NAMALWA (cell line): ENCODE data around the gene FUT2.

Source experiments
- DNase-seq: peaks from one replicate; pipeline ENCODE4 v3.0.0-alpha.2; 2015; ENCODE audit warnings: low spot score

FUT2 gene

DNA sequence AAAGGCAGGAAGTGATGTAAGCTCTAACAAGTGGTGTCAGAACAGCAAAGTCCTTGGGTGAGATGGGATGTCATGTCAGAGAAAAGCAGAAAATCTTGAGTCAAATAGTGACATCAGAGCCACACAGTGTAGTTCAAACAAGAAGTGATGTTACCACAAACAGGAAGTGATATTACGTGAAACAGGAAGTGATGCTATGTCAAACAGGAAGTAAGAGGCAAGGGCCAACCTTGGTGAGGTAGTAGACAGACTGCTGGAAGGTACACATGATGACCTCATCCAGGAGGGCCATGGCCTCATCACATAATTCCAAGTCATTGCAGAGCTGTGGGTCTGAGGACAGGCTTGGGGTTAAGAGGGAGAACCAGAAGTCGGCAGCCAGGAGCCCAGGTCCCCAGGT lies 30.8 kb downstream of the FUT2 start:
- DNase-seq = peak; percentile 82

- DNase-seq = no peak
Observed at GRCh38 chr19:48728911-48729664, 33.3 kb downstream of the FUT2 start.

DNA sequence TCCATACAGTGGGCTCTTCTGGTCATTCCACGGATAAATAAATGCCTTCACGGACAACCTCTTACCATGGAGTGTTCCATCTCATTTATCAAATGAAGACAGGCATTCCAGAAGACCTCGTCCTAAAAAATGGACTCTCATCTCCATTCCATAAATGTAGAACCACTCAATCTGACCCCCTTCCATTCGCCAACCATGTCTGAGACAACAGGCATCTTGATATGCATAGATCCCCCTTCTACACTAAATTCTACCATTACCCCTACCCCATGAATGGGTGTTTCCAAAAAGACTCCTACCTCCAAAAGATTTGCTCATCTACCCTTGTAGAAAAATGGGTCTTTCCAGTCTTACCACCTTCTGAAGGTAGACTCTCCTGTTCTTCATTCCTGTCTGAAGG lies 35.7 kb downstream of the FUT2 start:
- DNase-seq = no peak

GRCh38 chr19:48734625-48735024 lies 38.9 kb downstream of the FUT2 start:
- DNase-seq = no peak

GRCh38 chr19:48735031-48735615 lies 39.4 kb downstream of the FUT2 start:
- DNase-seq = no peak

GRCh38 chr19:48737360-48737998 lies 41.7 kb downstream of the FUT2 start:
- DNase-seq = no peak

DNA sequence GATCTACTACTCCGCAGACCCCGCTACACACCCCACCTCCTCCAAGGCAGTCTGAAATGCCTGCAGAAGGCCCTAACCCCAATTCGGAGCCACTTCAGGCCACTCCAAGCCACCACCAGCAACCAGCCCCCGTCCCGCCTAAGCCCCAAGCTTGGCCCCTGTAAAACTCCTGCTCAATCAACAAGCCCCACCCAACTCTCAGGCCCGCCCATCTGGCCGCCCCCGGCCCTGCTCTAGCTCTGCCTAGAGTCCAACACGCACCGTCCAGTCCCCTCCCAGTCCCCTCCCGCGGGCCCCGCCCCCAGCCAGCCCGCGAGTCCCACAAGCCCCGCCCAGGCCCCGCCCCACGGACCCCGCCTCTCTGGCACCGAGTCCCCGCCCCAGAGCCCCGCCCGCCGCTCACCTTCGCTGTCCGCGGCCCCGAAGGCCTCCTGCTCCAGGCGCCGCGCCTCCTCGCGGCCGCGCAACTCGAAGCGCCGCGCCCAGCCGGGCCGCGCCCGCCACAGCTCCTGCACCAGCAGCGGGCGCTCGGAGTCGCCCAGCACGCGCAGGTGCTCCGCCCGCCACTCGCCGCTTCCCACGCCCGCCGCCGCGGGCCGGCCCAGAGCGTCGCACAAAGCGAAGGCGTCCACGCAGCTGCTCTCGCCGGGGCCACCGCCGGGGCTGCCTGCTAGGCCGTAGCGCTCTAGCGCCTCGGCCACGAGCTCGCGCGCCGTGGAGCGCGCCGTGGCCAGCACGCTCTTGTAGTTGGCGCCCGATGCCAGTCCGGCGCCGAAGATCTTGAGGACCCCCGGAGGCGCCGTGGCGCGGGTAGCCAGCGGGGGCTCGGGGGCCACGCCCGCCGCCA lies 43.0 kb downstream of the FUT2 start:
- peak; percentile 93 for DNase-seq

- DNase-seq = no peak
Observed at GRCh38 chr19:48739404-48740163, 43.8 kb downstream of the FUT2 start.

DNA sequence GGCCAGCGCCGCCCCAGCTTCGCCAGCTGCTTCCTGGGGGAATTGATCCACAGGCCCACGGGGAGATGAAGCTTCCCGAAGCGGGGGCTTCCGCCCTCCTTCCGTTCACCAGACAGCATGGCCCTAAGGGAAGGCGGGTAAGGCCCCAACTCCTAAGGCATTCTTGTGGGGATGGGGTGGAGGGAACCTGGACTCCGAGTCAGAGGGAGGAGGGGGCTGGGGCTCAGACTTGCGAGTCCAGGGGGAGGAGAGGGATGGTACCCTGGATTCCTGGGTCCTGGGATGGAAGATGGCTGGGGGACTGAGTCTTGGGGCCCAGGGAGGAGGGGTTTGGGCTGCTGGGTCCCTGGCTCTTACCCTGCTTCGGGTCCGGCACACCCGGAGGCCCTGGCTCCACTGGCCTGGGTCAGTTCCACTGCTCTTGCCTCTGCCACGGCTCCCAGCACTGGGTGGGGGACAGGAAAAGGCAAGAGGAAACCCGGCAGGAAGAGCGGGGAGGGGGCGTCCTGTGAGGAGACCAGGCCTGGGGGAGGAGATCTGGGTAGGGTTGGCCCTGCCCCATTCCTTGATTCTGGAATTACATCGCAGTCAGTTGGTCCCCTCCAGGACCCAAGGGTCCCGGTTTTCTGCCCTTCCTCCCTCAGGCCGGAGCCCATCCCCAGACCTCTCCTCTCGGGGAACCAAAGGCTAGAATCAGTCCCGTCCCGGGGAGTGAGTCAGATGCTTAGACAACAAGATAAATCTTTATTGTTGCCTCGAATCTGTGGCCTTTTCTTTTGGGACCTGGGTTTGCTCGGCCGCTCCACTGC lies 44.6 kb downstream of the FUT2 start, which contains the start of gene RASIP1:
TSS of gene RASIP1 (minus strand) at position 447 of the 809 bp plus-strand sequence. CDS start at position 119, 328 bp downstream.
- no peak for DNase-seq

- DNase-seq = peak; percentile 70
Observed at GRCh38 chr19:48741129-48741999, 45.6 kb downstream of the FUT2 start.

DNA sequence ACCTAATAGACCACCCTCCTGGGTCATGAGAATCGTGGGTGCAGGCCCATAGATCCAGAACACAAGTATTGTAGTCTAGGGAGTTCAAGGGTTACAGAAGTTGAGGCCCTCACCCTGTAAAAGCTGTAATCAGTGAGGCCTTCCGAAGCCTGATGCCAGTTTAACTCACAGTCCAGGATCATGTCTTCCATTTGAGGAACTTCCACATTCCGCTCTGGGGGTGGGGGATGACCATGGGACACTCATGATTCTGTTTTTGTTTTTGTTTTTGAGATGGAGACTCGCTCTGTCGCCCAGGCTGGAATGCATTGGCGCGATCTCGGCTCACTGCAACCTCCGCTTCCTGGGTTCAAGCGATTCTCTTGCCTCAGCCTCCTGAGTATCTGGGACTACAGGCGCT lies 46.3 kb downstream of the FUT2 start:
- DNase-seq = no peak

- peak; percentile 85 for DNase-seq
Observed at GRCh38 chr19:48745208-48745995, 49.6 kb downstream of the FUT2 start.

GRCh38 chr19:48746110-48746509 lies 50.3 kb downstream of the FUT2 start:
- DNase-seq = no peak

- peak; percentile 93 for DNase-seq
Observed at GRCh38 chr19:48746738-48747575, 51.2 kb downstream of the FUT2 start, which contains the start of gene IZUMO1. Gene IZUMO1 (minus strand): TSS chr19:48746909. CDS start chr19:48745859, 1,050 bp downstream.

- DNase-seq = no peak
Observed at GRCh38 chr19:48749571-48750198, 53.9 kb downstream of the FUT2 start.

GRCh38 chr19:48750351-48750750 lies 54.6 kb downstream of the FUT2 start:
- no peak for DNase-seq

- no peak for DNase-seq
Observed at GRCh38 chr19:48750771-48751504, 55.2 kb downstream of the FUT2 start.
